Measurements from ENCODE around the gene CDK14.

CDK14 gene

GRCh38 chr7:90595801-90596670 is at the start of gene CDK14:
CDK14 (plus strand) TSS chr7:90596321; CDS start chr7:90596628, 307 bp downstream.
- Histone ChIP-seq H3K27me3 (ENCODE audit: low read depth, low read length) (peaks cover 19% of the 10 kb centered on the region), H3K36me3 (replicated peaks; ENCODE audit: low read depth, low read length) (no peaks in the 10 kb centered on the region), H3K4me2 (ENCODE audit: low read length) (peak within 1 kb of the TSS; percentile 93), H3K27ac (ENCODE audit: low read length) (no peak within 1 kb of the TSS), H3K4me1 (ENCODE audit: low read length) (peaks cover 33% of the 10 kb centered on the region), H4K20me1 (ENCODE audit: insufficient read depth, low read length) (no peaks in the 10 kb centered on the region), H2AFZ (ENCODE audit: low read depth, low read length) (peak within 1 kb of the TSS; percentile 86), H3K4me3 (ENCODE audit: low read length) (peak within 1 kb of the TSS; percentile 93), H3K9ac (ENCODE audit: low read length) (peak within 1 kb of the TSS; percentile 79), H3K9me3 (ENCODE audit: insufficient read depth, low read length) (no peaks in the 10 kb centered on the region), H3K79me2 (ENCODE audit: low read length) (no peaks in the 10 kb centered on the region)
- TF ChIP-seq EZH2phosphoT487 (IDR thresholded peaks at IDR 0.05; ENCODE audit: low read depth) (no peak), CTCF (IDR thresholded peaks at IDR 0.05; ENCODE audit: low read depth, low read length) (peak; percentile 11; the same call in 1 of the 2 replicates)

- Histone ChIP-seq H3K9ac (ENCODE audit: low read length) (no peak overlapping the region), H3K79me2 (ENCODE audit: low read length) (no peaks in the 10 kb centered on the region), H3K27ac (ENCODE audit: low read length) (no peak overlapping the region), H3K4me2 (ENCODE audit: low read length) (no peak overlapping the region), H3K27me3 (ENCODE audit: low read depth, low read length) (no peaks in the 10 kb centered on the region), H3K36me3 (replicated peaks; ENCODE audit: low read depth, low read length) (no peaks in the 10 kb centered on the region), H4K20me1 (ENCODE audit: insufficient read depth, low read length) (no peaks in the 10 kb centered on the region), H2AFZ (ENCODE audit: low read depth, low read length) (no peak overlapping the region), H3K4me1 (ENCODE audit: low read length) (no peaks in the 10 kb centered on the region), H3K4me3 (ENCODE audit: low read length) (no peak overlapping the region), H3K9me3 (ENCODE audit: insufficient read depth, low read length) (no peaks in the 10 kb centered on the region)
- TF ChIP-seq CTCF (IDR thresholded peaks at IDR 0.05; ENCODE audit: low read depth, low read length), result no peak
- TF ChIP-seq EZH2phosphoT487 (IDR thresholded peaks at IDR 0.05; ENCODE audit: low read depth), result no peak
Observed at GRCh38 chr7:90551036-90551435, 45.1 kb upstream of the CDK14 start.

GRCh38 chr7:90552521-90552920 is 43.6 kb upstream of the CDK14 start:
- TF ChIP-seq EZH2phosphoT487 (IDR thresholded peaks at IDR 0.05; ENCODE audit: low read depth) (no peak), CTCF (IDR thresholded peaks at IDR 0.05; ENCODE audit: low read depth, low read length) (peak; percentile 41)
- Histone ChIP-seq H4K20me1 (ENCODE audit: insufficient read depth, low read length) (no peaks in the 10 kb centered on the region), H3K36me3 (replicated peaks; ENCODE audit: low read depth, low read length) (no peaks in the 10 kb centered on the region), H2AFZ (ENCODE audit: low read depth, low read length) (no peak overlapping the region), H3K4me3 (ENCODE audit: low read length) (no peak overlapping the region), H3K4me1 (ENCODE audit: low read length) (no peaks in the 10 kb centered on the region), H3K27me3 (ENCODE audit: low read depth, low read length) (peaks cover 6% of the 10 kb centered on the region; the same call in 1 of the 2 replicates), H3K4me2 (ENCODE audit: low read length) (no peak overlapping the region), H3K9me3 (ENCODE audit: insufficient read depth, low read length) (no peaks in the 10 kb centered on the region), H3K27ac (ENCODE audit: low read length) (no peak overlapping the region), H3K79me2 (ENCODE audit: low read length) (no peaks in the 10 kb centered on the region), H3K9ac (ENCODE audit: low read length) (no peak overlapping the region)

- no peak overlapping the region for H3K4me3 ChIP-seq (ENCODE audit: low read length)
- H3K9me3 ChIP-seq (ENCODE audit: insufficient read depth, low read length), result no peaks in the 10 kb centered on the region
- H3K9ac ChIP-seq (ENCODE audit: low read length), result no peak overlapping the region
- TF ChIP-seq CTCF (IDR thresholded peaks at IDR 0.05; ENCODE audit: low read depth, low read length) (no peak), EZH2phosphoT487 (IDR thresholded peaks at IDR 0.05; ENCODE audit: low read depth) (no peak)
- H3K36me3 ChIP-seq (replicated peaks; ENCODE audit: low read depth, low read length), result no peaks in the 10 kb centered on the region
- no peaks in the 10 kb centered on the region for H4K20me1 ChIP-seq (ENCODE audit: insufficient read depth, low read length)
- no peak overlapping the region for H2AFZ ChIP-seq (ENCODE audit: low read depth, low read length)
- H3K79me2 ChIP-seq (ENCODE audit: low read length), result no peaks in the 10 kb centered on the region
- no peaks in the 10 kb centered on the region for H3K4me1 ChIP-seq (ENCODE audit: low read length)
- peaks cover 18% of the 10 kb centered on the region; the same call in 1 of the 2 replicates for H3K27me3 ChIP-seq (ENCODE audit: low read depth, low read length)
- H3K4me2 ChIP-seq (ENCODE audit: low read length), result no peak overlapping the region
- H3K27ac ChIP-seq (ENCODE audit: low read length), result no peak overlapping the region
Observed at GRCh38 chr7:90560730-90561129, 35.4 kb upstream of the CDK14 start.

All from OCI-LY3 (cell line).